ENCODE measurements around the gene HUS1B. TPM values are rescaled to one million over a fixed set of nuclear protein-coding genes. Genes with fewer than 3 reads are reported as not detected.
"Not testable (repeated sequence)": the region's sequence is repeated elsewhere in the genome, so short reads cannot be mapped to it uniquely, and the experiment has no call there.

The HUS1B gene
- total RNA-seq: not detected
- long read RNA-seq: 0 reads

GRCh38 chr6:656460-657252, at the start of gene HUS1B:
HUS1B (minus strand) TSS chr6:657100; CDS start chr6:656944, 156 bp downstream.
- intact Hi-C loops (cut with micrococcal nuclease): no loop called here
- no peak for ATAC-seq
- DNase-seq: no peak

- DNase-seq: no peak
These were observed 49.2 kb upstream of the HUS1B start for GRCh38 chr6:706146-706545.

GRCh38 chr6:705047-705446, 48.1 kb upstream of the HUS1B start:
- intact Hi-C loops (cut with micrococcal nuclease): no loop called here
- ATAC-seq (no peak), DNase-seq (no peak)

More at GRCh38 chr6:706146-706545, 49.2 kb upstream of the HUS1B start:
- intact Hi-C loops (cut with micrococcal nuclease): no loop called here
- no peak for ATAC-seq

- no peak for DNase-seq
- ATAC-seq: no peak
- intact Hi-C loops (cut with micrococcal nuclease): no loop called here
These were observed 47.1 kb upstream of the HUS1B start for GRCh38 chr6:704046-704445.

GRCh38 chr6:703552-703951, 46.7 kb upstream of the HUS1B start:
- ATAC-seq: no peak
- no peak for DNase-seq
- intact Hi-C loops (cut with micrococcal nuclease): no loop called here

GRCh38 chr6:701700-702479, 45.0 kb upstream of the HUS1B start:
- ATAC-seq (no peak), DNase-seq (no peak)
- intact Hi-C loops (cut with micrococcal nuclease): no loop called here

GRCh38 chr6:701215-701614, 44.3 kb upstream of the HUS1B start:
- no peak for DNase-seq
- ATAC-seq: no peak
- intact Hi-C loops (cut with micrococcal nuclease): no loop called here

GRCh38 chr6:700490-700889, 43.6 kb upstream of the HUS1B start:
- intact Hi-C loops (cut with micrococcal nuclease): no loop called here
- ATAC-seq (no peak), DNase-seq (no peak)

GRCh38 chr6:699319-699718, 42.4 kb upstream of the HUS1B start:
- ATAC-seq (no peak), DNase-seq (no peak)
- intact Hi-C loops (cut with micrococcal nuclease): no loop called here

- intact Hi-C loops (cut with micrococcal nuclease); DNase-seq; ATAC-seq: not testable (repeated sequence)
These were observed 37.7 kb upstream of the HUS1B start for GRCh38 chr6:694431-695126.

- DNase-seq (no peak), ATAC-seq (no peak)
- intact Hi-C loops (cut with micrococcal nuclease): no loop called here
These were observed 36.8 kb upstream of the HUS1B start for GRCh38 chr6:693723-694009.

- ATAC-seq (peak; percentile 98), DNase-seq (peak; percentile 93)
- intact Hi-C loops (cut with micrococcal nuclease): no loop called here
These were observed 36.2 kb upstream of the HUS1B start, which contains the start of gene EXOC2 for GRCh38 chr6:692858-693722. EXOC2 (minus strand) TSS chr6:693139; CDS start chr6:637818, 55,321 bp downstream.

GRCh38 chr6:692356-692851, 35.5 kb upstream of the HUS1B start:
- intact Hi-C loops (cut with micrococcal nuclease): no loop called here
- ATAC-seq (peak; percentile 89), DNase-seq (peak; percentile 67)

GRCh38 chr6:689223-689622, 32.3 kb upstream of the HUS1B start:
- intact Hi-C loops (cut with micrococcal nuclease): no loop called here
- ATAC-seq: no peak
- no peak for DNase-seq

GRCh38 chr6:686497-686896, 29.6 kb upstream of the HUS1B start:
- ATAC-seq: peak; percentile 30
- intact Hi-C loops (cut with micrococcal nuclease): no loop called here
- DNase-seq: no peak

- no peak for ATAC-seq
- intact Hi-C loops (cut with micrococcal nuclease): no loop called here
- DNase-seq: no peak
These were observed 28.1 kb upstream of the HUS1B start for GRCh38 chr6:684831-685636.

- ATAC-seq: peak; percentile 69
- DNase-seq: no peak
- intact Hi-C loops (cut with micrococcal nuclease): no loop called here
These were observed 27.0 kb upstream of the HUS1B start for GRCh38 chr6:683742-684440.

All from left ventricle myocardium superior (tissue), 1 donor.